A549 (cell line): Measurements from ENCODE around the gene PTMS. TPM values are rescaled to one million over a fixed set of nuclear protein-coding genes. Genes with fewer than 3 reads are reported as not detected.

Source experiments
- ATAC-seq, 2 experiments: fragments of 200-7000 bp in 1 of 2; fragments of >200 bp in 1 of 2; cut with Nextera tagmentation in 1 of 2; cut with Tn5 transposase in 1 of 2; 3 replicates each; pipeline versions ENCODE4 v1.8.0 to v1.9.1; 2018 to 2020; ENCODE audit warnings: mild to moderate bottlenecking in 1 of 2, moderate library complexity in 1 of 2
- CTCF ChIA-PET: fragments of 300-600 bp; sonication (Branson Sonifier 250); formaldehyde crosslinking; extraction: SDS; loops from one replicate; lab custom pipeline; 2021; ENCODE audit warnings: antibody characterized with exemption, inconsistent platforms; lab: Yijun Ruan, JAX
- POLR2A ChIA-PET: fragments of 350-600 bp; formaldehyde crosslinking; extraction: SDS; loops from one replicate; lab custom pipeline; 2021; ENCODE audit warnings: antibody characterized with exemption, inconsistent platforms; lab: Yijun Ruan, JAX
- DNase-seq, 2 experiments: peaks; one replicate each; pipeline versions ENCODE4 v3.0.0 to v3.0.0-alpha.2; 2011 to 2016; ENCODE audit warnings: low read depth in 1 of 2, low spot score in 1 of 2
- FAIRE-seq: peaks from 2 replicates; lab custom pipeline; 2011; peaks lifted over from hg19 to GRCh38; lab: Jason Lieb, UNC
- H3K27ac ChIP-seq, 2 experiments: fragments of >200 bp; sonication (Bioruptor Twin); formaldehyde crosslinking; 3 replicates each; pipeline ENCODE4 v1.5.1; 2016 to 2017
- H3K4me1 ChIP-seq: fragments of >200 bp; sonication (Bioruptor Twin); formaldehyde crosslinking; 3 replicates; pipeline ENCODE4 v1.6.1; 2016
- H3K4me2 ChIP-seq: fragments of >200 bp; sonication (Bioruptor Twin); formaldehyde crosslinking; 3 replicates; pipeline ENCODE4 v1.6.1; 2016
- H3K4me3 ChIP-seq: fragments of >200 bp; sonication (Bioruptor Twin); formaldehyde crosslinking; 3 replicates; pipeline ENCODE4 v1.5.1; 2016
- H3K9me3 ChIP-seq: fragments of >200 bp; sonication (Bioruptor Twin); formaldehyde crosslinking; 3 replicates; pipeline ENCODE4 v1.6.1; 2016
- ATOH8 ChIP-seq: fragments of 250-450 bp; sonication (Bioruptor Pico); IDR thresholded peaks from 2 replicates; pipeline ENCODE4 v1.5.0; 2020; ENCODE audit warnings: low read depth, mild to moderate bottlenecking, moderate library complexity
- CBX8 ChIP-seq: fragments of 200-600 bp; sonication (generic); IDR thresholded peaks from 2 replicates; pipeline ENCODE4 v1.6.1; 2016
- CEBPB ChIP-seq, 2 experiments: fragments of >200 bp in 1 of 2; sonication (Bioruptor Twin) in 1 of 2; formaldehyde crosslinking in 1 of 2; IDR thresholded peaks; 2 replicates each; pipeline ENCODE4 v1.6.1; 2012 to 2016
- EP300 ChIP-seq, 2 experiments: fragments of >200 bp; sonication (Bioruptor Twin); formaldehyde crosslinking; IDR thresholded peaks; 2 replicates in 1 of 2; 3 replicates in 1 of 2; pipeline ENCODE4 v1.6.1; 2016 to 2017
- ESRRA ChIP-seq: fragments of 150-350 bp; IDR thresholded peaks from 2 replicates; pipeline ENCODE4 v1.6.1; 2014; ENCODE audit warnings: mild to moderate bottlenecking, low read length, borderline replicate concordance
- FOSL2 ChIP-seq, 2 experiments: fragments of 450-650 bp in 1 of 2; fragments of >200 bp in 1 of 2; sonication (Bioruptor Twin) in 1 of 2; formaldehyde crosslinking; IDR thresholded peaks; 2 replicates each; pipeline versions ENCODE4 v1.5.0 to v1.6.1; 2016 to 2020; ENCODE audit warnings: mild to moderate bottlenecking in 1 of 2, moderate library complexity in 1 of 2
- GATA3 ChIP-seq: IDR thresholded peaks from 2 replicates; pipeline ENCODE4 v1.6.1; 2012; ENCODE audit warnings: borderline replicate concordance
- HOXB13 ChIP-seq: fragments of 250-450 bp; sonication (Bioruptor Pico); IDR thresholded peaks from 2 replicates; pipeline ENCODE4 v1.5.0; 2020; ENCODE audit warnings: low read depth, mild to moderate bottlenecking, moderate library complexity
- JUN ChIP-seq, 2 experiments: fragments of >200 bp; sonication (Bioruptor Twin); formaldehyde crosslinking; IDR thresholded peaks; 2 replicates in 1 of 2; 3 replicates in 1 of 2; pipeline ENCODE4 v1.6.1; 2016 to 2017
- MAZ ChIP-seq: fragments of 150-350 bp; IDR thresholded peaks from 2 replicates; pipeline ENCODE4 v1.6.1; 2014; ENCODE audit warnings: antibody characterized with exemption, low read depth, low read length, borderline replicate concordance
- MYC ChIP-seq: IDR thresholded peaks from 2 replicates; pipeline ENCODE4 v1.6.1; 2012; ENCODE audit warnings: mild to moderate bottlenecking, inconsistent platforms, low read length, improper control_type of control experiment, borderline replicate concordance
- PBX3 ChIP-seq: IDR thresholded peaks from 2 replicates; pipeline ENCODE4 v1.6.1; 2012
- POLR2A ChIP-seq: IDR thresholded peaks from 2 replicates; pipeline ENCODE4 v1.6.1; 2012; ENCODE audit warnings: mild to moderate bottlenecking, low read length
- REST ChIP-seq: fragments of 200-600 bp; sonication (generic); IDR thresholded peaks from 2 replicates; pipeline ENCODE4 v1.6.1; 2016; ENCODE audit warnings: antibody characterized with exemption, mild to moderate bottlenecking, moderate library complexity
- RFX5 ChIP-seq: fragments of 450-650 bp; IDR thresholded peaks from 2 replicates; pipeline ENCODE4 v1.7.1; 2014; ENCODE audit warnings: antibody characterized with exemption, mild to moderate bottlenecking, moderate library complexity
- SMC3 ChIP-seq: fragments of >200 bp; sonication (Bioruptor Twin); formaldehyde crosslinking; IDR thresholded peaks from 3 replicates; pipeline ENCODE4 v1.6.1; 2018; ENCODE audit warnings: inconsistent platforms
- ZFP36 ChIP-seq: fragments of 450-650 bp; IDR thresholded peaks from 2 replicates; pipeline ENCODE4 v1.6.1; 2014; ENCODE audit warnings: borderline replicate concordance; ENCODE audit not compliant: partially characterized antibody
- ZNF302 ChIP-seq: fragments of 250-450 bp; sonication (Bioruptor Pico); IDR thresholded peaks from 2 replicates; pipeline ENCODE4 v1.9.0; 2021; ENCODE audit warnings: inconsistent platforms, mild to moderate bottlenecking, moderate library complexity
- WGBS: methylation state at CpG from one replicate; pipeline ENCODE4 v1.1.6; 2017; ENCODE audit errors: missing lambda C conversion rate; 5-methylcytosine and 5-hydroxymethylcytosine counted together
- polyA plus RNA-seq, 4 experiments: library from polyadenylated mRNA; depleted of rRNA in 3 of 4; stranded (reverse); fragments of >200 nt; fragmentation: RNase III in 1 of 4; extraction: RNeasy Plus Mini Kit Qiagen cat#74134 plus additional on column Dnase treatment in 1 of 4; gene quantifications; 2 replicates in 3 of 4; 3 replicates in 1 of 4; pipeline ENCODE4 v1.2.3, GENCODE V29; 2011 to 2017

Gene PTMS
- polyA plus RNA-seq, 2 of the 4 experiments (the other 2 are of a cell fraction) = 391 to 1,195 TPM

- TF ChIP-seq GATA3 (no peak), PBX3 (no peak)
These were observed 2.8 kb upstream of the PTMS start (continued) for GRCh38 chr12:6763380-6763779.

- WGBS = under 1% methylated on average over 15 of the region's 16 CpGs
- ATAC-seq (peak; percentile 69 to 87), FAIRE-seq (peak; percentile 98), DNase-seq (peak; percentile 100)
- Histone ChIP-seq H3K4me1 (peaks cover 39% of the 10 kb centered on the region), H3K27ac (peak overlapping the region; percentile 95 to 99), H3K4me3 (peak overlapping the region; percentile 97), H3K4me2 (peak overlapping the region; percentile 86), H3K9me3 (no peaks in the 10 kb centered on the region)
- ChIA-PET POLR2A (interaction anchor here (1.2 to 5.1 kb wide), 3 partner anchors 10 to 40 kb away, joined by 3 to 118 read pairs (median 12); partner anchors contain the start of genes COPS7A and MLF2), CTCF (interaction anchor here (1.2 to 26.0 kb wide), 5 partner anchors 7 to 108 kb away, joined by 3 to 670 read pairs (median 55); partner anchors contain the start of genes CD4, LAG3, MLF2 and PTMS)
- TF ChIP-seq MYC (0 out of 2 replicates have a peak, but pooled peaks have one; percentile 44), ZNF302 (CRISPR knock-in tag) (no peak; the same call in 1 of the 2 replicates), ESRRA (no peak), FOSL2 (IDR thresholded peaks at IDR 0.05) (no peak), FOSL2 (CRISPR knock-in tag; IDR thresholded peaks at IDR 0.05) (peak; percentile 28; the same call in 1 of the 2 replicates), MAZ (peak; percentile 80), POLR2A (peak; percentile 47), PBX3 (peak; percentile 16; the same call in 1 of the 2 replicates), RFX5 (peak; percentile 99), CEBPB (IDR thresholded peaks at IDR 0.05) (0 out of 4 replicates have a peak, but pooled peaks of 1 of the 2 experiments have one; percentile 16), GATA3 (peak; percentile 47; the same call in 1 of the 2 replicates), JUN (IDR thresholded peaks at IDR 0.05) (peak in 1 of 2 experiments; percentile 48; a peak in 1 of 5 replicates), ZFP36 (peak; percentile 99), REST (peak; percentile 30; the same call in 1 of the 2 replicates), ATOH8 (no peak), HOXB13 (no peak), EP300 (IDR thresholded peaks at IDR 0.05) (no peak), CBX8 (no peak), SMC3 (no peak)
- TF ChIP-seq, all 56 proteins: peak for 11
These were observed 1.9 kb upstream of the PTMS start for GRCh38 chr12:6764011-6764828.
